ENCODE measurements around the gene KRTAP12-1.

KRTAP12-1 gene

DNA sequence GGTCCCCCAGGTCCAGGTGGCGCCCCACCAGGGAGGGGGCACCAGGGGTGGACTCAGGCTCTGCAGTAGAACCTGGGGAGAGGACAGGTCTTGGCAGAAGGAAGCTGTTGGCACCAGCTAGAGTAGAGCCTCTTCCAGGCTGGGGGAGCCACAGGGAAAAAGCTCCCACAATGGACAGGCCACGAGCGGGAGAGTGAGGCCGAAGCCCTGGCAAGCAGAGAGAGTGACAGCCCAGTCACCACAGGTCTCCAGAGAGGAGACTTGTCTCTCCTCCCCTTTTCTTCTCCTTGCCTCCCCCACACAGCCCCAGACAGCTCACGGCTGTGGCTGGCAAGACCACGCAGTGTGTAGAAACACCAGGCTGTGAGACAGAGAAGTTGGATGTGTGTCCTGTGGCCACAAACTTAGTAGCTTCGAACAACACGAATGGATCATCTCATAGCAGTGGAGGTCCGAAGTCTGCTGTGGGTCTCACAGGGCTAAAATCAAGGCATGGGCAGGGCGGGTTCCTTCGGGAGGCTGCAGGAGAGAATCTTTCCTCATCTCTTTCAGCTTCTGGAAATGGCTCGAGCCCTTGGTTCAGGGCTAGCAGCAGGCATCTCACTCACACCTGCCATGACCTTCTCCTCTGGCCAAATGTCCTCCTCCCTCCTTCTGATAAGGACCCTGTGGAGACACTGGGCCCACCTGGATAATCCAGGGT is 30.8 kb downstream of the KRTAP12-1 start:
- TF ChIP-seq ZC3H10 (CRISPR knock-in tag; IDR thresholded peaks at IDR 0.05) (no peak), ZNF70 (CRISPR knock-in tag; IDR thresholded peaks at IDR 0.05) (no peak), SNAI2 (CRISPR knock-in tag; IDR thresholded peaks at IDR 0.05) (no peak)
- no peak for ATAC-seq

DNA sequence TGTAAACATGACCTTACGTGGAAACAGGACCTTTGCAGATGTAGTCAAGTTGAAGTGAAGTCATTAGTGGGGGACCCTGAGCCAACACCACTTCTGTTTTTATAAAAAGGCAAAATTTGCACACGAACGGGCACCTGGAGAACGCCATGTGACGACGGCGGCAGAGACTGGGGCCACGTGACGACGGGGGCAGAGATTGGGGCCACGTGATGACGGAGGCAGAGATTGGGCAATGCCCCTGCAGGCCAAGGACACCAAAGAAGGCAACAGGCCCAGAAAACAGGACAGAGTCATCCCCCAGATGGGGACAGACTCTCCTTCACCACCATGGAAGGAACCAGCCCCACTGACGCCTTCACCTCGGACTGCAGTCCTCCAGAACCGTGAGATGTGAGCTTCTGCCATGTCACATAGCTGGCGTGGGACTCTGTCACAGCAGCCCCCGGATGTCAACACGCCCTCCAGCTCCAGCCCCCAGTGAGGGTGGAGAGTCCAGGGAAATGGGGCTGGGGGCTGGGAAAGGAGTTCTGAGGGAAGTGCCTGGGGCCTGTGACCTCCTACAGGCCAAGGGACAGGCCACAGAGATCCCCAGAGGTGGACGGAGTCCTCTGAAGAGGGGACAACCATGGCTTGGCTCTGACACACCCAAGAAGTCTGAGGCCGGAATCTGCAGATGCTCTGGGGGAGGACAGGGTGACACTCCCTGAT is 31.5 kb downstream of the KRTAP12-1 start:
- ATAC-seq: no peak
- TF ChIP-seq, protein P1, sequence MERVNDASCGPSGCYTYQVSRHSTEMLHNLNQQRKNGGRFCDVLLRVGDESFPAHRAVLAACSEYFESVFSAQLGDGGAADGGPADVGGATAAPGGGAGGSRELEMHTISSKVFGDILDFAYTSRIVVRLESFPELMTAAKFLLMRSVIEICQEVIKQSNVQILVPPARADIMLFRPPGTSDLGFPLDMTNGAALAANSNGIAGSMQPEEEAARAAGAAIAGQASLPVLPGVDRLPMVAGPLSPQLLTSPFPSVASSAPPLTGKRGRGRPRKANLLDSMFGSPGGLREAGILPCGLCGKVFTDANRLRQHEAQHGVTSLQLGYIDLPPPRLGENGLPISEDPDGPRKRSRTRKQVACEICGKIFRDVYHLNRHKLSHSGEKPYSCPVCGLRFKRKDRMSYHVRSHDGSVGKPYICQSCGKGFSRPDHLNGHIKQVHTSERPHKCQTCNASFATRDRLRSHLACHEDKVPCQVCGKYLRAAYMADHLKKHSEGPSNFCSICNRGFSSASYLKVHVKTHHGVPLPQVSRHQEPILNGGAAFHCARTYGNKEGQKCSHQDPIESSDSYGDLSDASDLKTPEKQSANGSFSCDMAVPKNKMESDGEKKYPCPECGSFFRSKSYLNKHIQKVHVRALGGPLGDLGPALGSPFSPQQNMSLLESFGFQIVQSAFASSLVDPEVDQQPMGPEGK (CRISPR knock-in tag; IDR thresholded peaks at IDR 0.05; ENCODE audit: borderline replicate concordance): no peak
- no peak for TF ChIP-seq PPARA (CRISPR knock-in tag; IDR thresholded peaks at IDR 0.05; ENCODE audit: borderline replicate concordance)
- TF ChIP-seq, protein P2, sequence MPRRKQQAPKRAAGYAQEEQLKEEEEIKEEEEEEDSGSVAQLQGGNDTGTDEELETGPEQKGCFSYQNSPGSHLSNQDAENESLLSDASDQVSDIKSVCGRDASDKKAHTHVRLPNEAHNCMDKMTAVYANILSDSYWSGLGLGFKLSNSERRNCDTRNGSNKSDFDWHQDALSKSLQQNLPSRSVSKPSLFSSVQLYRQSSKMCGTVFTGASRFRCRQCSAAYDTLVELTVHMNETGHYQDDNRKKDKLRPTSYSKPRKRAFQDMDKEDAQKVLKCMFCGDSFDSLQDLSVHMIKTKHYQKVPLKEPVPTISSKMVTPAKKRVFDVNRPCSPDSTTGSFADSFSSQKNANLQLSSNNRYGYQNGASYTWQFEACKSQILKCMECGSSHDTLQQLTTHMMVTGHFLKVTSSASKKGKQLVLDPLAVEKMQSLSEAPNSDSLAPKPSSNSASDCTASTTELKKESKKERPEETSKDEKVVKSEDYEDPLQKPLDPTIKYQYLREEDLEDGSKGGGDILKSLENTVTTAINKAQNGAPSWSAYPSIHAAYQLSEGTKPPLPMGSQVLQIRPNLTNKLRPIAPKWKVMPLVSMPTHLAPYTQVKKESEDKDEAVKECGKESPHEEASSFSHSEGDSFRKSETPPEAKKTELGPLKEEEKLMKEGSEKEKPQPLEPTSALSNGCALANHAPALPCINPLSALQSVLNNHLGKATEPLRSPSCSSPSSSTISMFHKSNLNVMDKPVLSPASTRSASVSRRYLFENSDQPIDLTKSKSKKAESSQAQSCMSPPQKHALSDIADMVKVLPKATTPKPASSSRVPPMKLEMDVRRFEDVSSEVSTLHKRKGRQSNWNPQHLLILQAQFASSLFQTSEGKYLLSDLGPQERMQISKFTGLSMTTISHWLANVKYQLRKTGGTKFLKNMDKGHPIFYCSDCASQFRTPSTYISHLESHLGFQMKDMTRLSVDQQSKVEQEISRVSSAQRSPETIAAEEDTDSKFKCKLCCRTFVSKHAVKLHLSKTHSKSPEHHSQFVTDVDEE (CRISPR knock-in tag; IDR thresholded peaks at IDR 0.05): no peak
- TF ChIP-seq ZNF8 (CRISPR knock-in tag; IDR thresholded peaks at IDR 0.05): no peak
- no peak for TF ChIP-seq GLIS3 (CRISPR knock-in tag; IDR thresholded peaks at IDR 0.05)

DNA sequence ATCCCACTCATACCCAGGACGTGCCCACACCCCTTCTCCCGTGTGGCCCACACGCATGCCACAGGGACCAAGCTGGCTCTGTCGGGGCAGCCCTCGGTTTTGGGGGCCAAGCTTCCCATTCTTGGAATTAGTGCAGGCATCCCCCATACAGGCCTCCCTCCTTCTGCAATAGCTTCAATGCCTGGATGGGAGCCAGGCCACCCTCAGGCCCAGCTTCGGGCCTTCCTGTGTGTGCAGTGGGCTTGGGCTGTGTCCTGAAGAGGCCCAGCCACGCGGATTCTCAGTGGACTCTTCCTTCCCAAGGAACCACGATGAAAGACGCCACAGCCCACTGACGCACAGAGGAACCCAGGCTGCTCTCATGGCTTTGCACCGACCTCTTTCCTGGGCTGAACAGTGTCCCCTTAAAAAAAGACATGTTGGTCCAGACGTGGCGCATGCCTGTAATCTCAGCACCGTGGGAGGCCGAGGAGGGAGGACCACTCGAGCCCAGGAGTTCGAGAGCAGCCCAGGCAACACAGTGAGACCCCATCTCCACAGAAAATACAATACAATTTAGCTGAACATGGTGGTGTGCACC is 32.4 kb downstream of the KRTAP12-1 start:
- ATAC-seq: no peak
- TF ChIP-seq SNAI2 (CRISPR knock-in tag; IDR thresholded peaks at IDR 0.05) (no peak), ZNF70 (CRISPR knock-in tag; IDR thresholded peaks at IDR 0.05) (no peak), ARNTL (CRISPR knock-in tag; IDR thresholded peaks at IDR 0.05; ENCODE audit: borderline replicate concordance, low read depth) (no peak), TOX (CRISPR knock-in tag; IDR thresholded peaks at IDR 0.05; ENCODE audit: borderline replicate concordance) (no peak), PPARA (CRISPR knock-in tag; IDR thresholded peaks at IDR 0.05; ENCODE audit: borderline replicate concordance) (no peak), ZFP30 (CRISPR knock-in tag; IDR thresholded peaks at IDR 0.05) (no peak), ZNF565 (CRISPR knock-in tag; conservative IDR thresholded peaks at IDR 0.05; ENCODE audit: low read depth) (no peak), ISL1 (CRISPR knock-in tag; IDR thresholded peaks at IDR 0.05) (no peak), ZC3H10 (CRISPR knock-in tag; IDR thresholded peaks at IDR 0.05) (no peak), GLIS3 (CRISPR knock-in tag; IDR thresholded peaks at IDR 0.05) (no peak), ESRRG (CRISPR knock-in tag; IDR thresholded peaks at IDR 0.05) (no peak), BACH2 (CRISPR knock-in tag; IDR thresholded peaks at IDR 0.05; ENCODE audit: borderline replicate concordance) (no peak), ZFP3 (CRISPR knock-in tag; IDR thresholded peaks at IDR 0.05) (no peak), ZNF8 (CRISPR knock-in tag; IDR thresholded peaks at IDR 0.05) (no peak), RARB (CRISPR knock-in tag; IDR thresholded peaks at IDR 0.05) (no peak)
- TF ChIP-seq, protein P3, sequence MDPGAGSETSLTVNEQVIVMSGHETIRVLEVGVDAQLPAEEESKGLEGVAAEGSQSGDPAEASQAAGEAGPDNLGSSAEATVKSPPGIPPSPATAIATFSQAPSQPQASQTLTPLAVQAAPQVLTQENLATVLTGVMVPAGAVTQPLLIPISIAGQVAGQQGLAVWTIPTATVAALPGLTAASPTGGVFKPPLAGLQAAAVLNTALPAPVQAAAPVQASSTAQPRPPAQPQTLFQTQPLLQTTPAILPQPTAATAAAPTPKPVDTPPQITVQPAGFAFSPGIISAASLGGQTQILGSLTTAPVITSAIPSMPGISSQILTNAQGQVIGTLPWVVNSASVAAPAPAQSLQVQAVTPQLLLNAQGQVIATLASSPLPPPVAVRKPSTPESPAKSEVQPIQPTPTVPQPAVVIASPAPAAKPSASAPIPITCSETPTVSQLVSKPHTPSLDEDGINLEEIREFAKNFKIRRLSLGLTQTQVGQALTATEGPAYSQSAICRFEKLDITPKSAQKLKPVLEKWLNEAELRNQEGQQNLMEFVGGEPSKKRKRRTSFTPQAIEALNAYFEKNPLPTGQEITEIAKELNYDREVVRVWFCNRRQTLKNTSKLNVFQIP (CRISPR knock-in tag; IDR thresholded peaks at IDR 0.05; ENCODE audit: borderline replicate concordance, low read depth): no peak
- TF ChIP-seq, protein P4, sequence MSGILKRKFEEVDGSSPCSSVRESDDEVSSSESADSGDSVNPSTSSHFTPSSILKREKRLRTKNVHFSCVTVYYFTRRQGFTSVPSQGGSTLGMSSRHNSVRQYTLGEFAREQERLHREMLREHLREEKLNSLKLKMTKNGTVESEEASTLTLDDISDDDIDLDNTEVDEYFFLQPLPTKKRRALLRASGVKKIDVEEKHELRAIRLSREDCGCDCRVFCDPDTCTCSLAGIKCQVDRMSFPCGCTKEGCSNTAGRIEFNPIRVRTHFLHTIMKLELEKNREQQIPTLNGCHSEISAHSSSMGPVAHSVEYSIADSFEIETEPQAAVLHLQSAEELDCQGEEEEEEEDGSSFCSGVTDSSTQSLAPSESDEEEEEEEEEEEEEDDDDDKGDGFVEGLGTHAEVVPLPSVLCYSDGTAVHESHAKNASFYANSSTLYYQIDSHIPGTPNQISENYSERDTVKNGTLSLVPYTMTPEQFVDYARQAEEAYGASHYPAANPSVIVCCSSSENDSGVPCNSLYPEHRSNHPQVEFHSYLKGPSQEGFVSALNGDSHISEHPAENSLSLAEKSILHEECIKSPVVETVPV (CRISPR knock-in tag; IDR thresholded peaks at IDR 0.05): no peak
- TF ChIP-seq, protein P1 (CRISPR knock-in tag; IDR thresholded peaks at IDR 0.05; ENCODE audit: borderline replicate concordance): no peak
- TF ChIP-seq, protein P2 (CRISPR knock-in tag; IDR thresholded peaks at IDR 0.05): no peak

All from SK-N-SH treated with all-trans-retinoic acid at 6 μM for 48 hours (cell line).